ENCODE results near the gene CEACAM3.
"Not testable (repeated sequence)": the region's sequence is repeated elsewhere in the genome, so short reads cannot be mapped to it uniquely, and the experiment has no call there.

CEACAM3 gene

GRCh38 chr19:41796362-41796761 is at the start of gene CEACAM3:
Gene CEACAM3, plus strand, starts transcription at chr19:41796587. Its CDS starts 91 bp downstream, at chr19:41796678.
- H3K4me3 ChIP-seq (ENCODE audit: low read depth, low read length) = no peak within 1 kb of the TSS
- no peak for DNase-seq
- TF ChIP-seq CTCF (IDR thresholded peaks at IDR 0.05; ENCODE audit: low read depth, low read length) = no peak
- peaks cover under 1% of the 10 kb centered on the region for H3K9me3 ChIP-seq (ENCODE audit: severe bottlenecking)
- H3K27me3 ChIP-seq (ENCODE audit: insufficient read depth, low read depth, severe bottlenecking) = peaks cover 18% of the 10 kb centered on the region
- no peaks in the 10 kb centered on the region for H3K36me3 ChIP-seq
- no peak within 1 kb of the TSS for H3K27ac ChIP-seq

- H3K27ac ChIP-seq = no peak overlapping the region
- DNase-seq = peak; percentile 66
- TF ChIP-seq CTCF (IDR thresholded peaks at IDR 0.05; ENCODE audit: low read depth, low read length) = peak; percentile 63
- no peaks in the 10 kb centered on the region for H3K9me3 ChIP-seq (ENCODE audit: severe bottlenecking)
- no peaks in the 10 kb centered on the region for H3K36me3 ChIP-seq
- H3K4me3 ChIP-seq (ENCODE audit: low read depth, low read length) = no peak overlapping the region
- H3K27me3 ChIP-seq (ENCODE audit: insufficient read depth, low read depth, severe bottlenecking) = peaks cover 54% of the 10 kb centered on the region
These were observed 49.7 kb upstream of the CEACAM3 start for GRCh38 chr19:41746593-41747227.

DNA sequence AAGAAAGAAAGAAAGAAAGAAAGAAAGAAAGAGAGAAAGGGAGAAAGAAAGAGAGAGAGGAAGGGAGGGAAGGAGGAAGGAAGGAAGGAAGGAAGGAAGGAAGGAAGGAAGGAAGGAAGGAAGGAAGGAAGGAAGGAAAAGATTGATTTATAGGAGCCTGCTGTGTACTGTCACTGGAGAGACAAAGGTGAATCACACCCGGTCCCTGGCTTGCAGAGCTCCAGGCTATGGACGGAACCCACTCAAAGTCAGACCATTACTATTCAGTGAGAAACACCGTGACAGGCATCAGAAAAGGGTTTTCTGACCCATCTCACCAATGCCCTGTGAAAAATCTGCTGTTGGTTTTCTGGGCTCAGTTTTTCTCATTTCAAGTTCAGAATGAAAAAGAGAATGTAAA is 48.4 kb upstream of the CEACAM3 start:
- TF ChIP-seq CTCF (IDR thresholded peaks at IDR 0.05; ENCODE audit: low read depth, low read length) = no peak
- H3K27ac ChIP-seq = no peak overlapping the region
- H3K4me3 ChIP-seq (ENCODE audit: low read depth, low read length) = no peak overlapping the region
- H3K27me3 ChIP-seq (ENCODE audit: insufficient read depth, low read depth, severe bottlenecking) = peaks cover 54% of the 10 kb centered on the region
- no peaks in the 10 kb centered on the region for H3K36me3 ChIP-seq
- H3K9me3 ChIP-seq (ENCODE audit: severe bottlenecking) = no peaks in the 10 kb centered on the region
- DNase-seq = no peak

DNA sequence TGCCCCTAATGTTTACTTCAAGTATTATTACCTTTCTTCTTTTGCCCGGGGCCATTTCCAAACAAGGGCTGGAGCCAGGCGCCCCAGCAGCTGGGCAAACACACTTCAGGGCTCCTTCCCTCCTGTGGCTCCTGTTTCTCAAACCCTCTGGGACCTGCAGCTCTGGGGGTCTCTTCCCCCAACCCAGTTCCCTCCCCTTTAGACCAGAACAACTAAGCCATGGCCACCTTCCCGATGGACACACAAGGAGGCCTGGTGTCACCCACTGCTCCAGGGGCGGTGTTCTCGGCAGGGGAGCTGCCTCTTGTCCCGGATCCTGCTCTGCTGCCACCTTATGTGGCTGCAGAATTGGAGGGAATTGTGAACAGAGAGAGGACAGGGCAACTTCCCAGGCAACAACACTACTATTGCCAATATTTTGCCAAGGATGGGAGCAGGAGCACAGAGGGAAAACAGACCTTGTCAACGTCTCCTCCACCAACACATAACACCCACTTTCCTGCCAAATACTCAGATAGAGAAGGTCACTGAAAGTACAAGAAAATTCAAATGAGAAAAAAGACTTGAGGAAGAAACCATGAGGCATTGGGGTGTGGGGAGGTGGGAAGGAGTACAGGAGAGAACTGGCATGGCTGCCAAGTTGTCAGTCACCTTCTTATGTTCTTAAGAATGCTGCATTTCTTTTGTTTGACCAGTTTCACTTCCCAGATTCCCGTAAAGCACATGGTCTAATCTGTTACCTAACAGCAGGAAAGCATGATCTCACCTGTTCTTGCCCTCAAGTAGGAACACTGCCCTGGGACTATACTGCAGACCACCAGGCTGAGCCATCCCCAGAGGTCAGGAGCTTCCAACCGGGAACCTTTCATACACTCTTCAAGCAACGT is 45.9 kb upstream of the CEACAM3 start:
- H3K36me3 ChIP-seq; DNase-seq; H3K27ac ChIP-seq; H3K9me3 ChIP-seq (ENCODE audit: severe bottlenecking); H3K4me3 ChIP-seq (ENCODE audit: low read depth, low read length): not testable (repeated sequence)
- H3K27me3 ChIP-seq (ENCODE audit: insufficient read depth, low read depth, severe bottlenecking) = peaks cover 52% of the 10 kb centered on the region

- Histone ChIP-seq H3K36me3 (no peaks in the 10 kb centered on the region), H3K27ac (no peak overlapping the region), H3K27me3 (ENCODE audit: insufficient read depth, low read depth, severe bottlenecking) (peaks cover 40% of the 10 kb centered on the region), H3K4me3 (ENCODE audit: low read depth, low read length) (no peak overlapping the region), H3K9me3 (ENCODE audit: severe bottlenecking) (no peaks in the 10 kb centered on the region)
- TF ChIP-seq CTCF (IDR thresholded peaks at IDR 0.05; ENCODE audit: low read depth, low read length) = peak; percentile 74
- DNase-seq = peak; percentile 70
These were observed 43.2 kb upstream of the CEACAM3 start for GRCh38 chr19:41753159-41753558.

DNA sequence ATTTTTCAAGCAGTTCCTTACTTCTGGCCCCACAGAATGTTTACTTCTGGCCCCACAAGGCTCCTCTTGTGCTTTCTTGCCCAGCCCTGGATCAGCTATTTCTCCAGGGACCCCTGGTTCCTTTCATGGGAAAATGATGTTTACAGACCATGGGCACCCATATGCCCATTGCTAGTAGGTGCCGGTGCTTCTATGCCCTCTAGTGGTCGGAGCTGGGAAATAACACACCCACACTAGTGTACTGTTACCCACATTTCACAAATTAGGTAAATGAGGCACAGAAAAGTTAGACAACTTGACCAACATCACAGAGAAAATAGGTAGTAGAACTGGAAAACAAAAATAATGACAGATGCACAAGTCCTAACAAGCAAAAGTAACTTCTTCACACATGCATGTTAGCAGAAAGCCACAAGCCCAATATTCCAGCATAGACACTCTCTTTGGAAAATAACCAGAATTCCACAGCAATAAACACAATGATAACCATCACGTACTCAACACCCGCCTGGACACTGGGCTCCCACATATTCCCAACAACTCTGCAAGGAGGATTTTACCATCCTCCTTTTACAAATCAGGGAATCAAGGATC is 42.4 kb upstream of the CEACAM3 start:
- TF ChIP-seq CTCF (IDR thresholded peaks at IDR 0.05; ENCODE audit: low read depth, low read length) = peak; percentile 55
- no peak overlapping the region for H3K4me3 ChIP-seq (ENCODE audit: low read depth, low read length)
- peak; percentile 67 for DNase-seq
- H3K9me3 ChIP-seq (ENCODE audit: severe bottlenecking) = no peaks in the 10 kb centered on the region
- H3K27ac ChIP-seq = no peak overlapping the region
- no peaks in the 10 kb centered on the region for H3K36me3 ChIP-seq
- H3K27me3 ChIP-seq (ENCODE audit: insufficient read depth, low read depth, severe bottlenecking) = peaks cover 38% of the 10 kb centered on the region
